Mesenteric fat pad (tissue), 1 donor: ENCODE measurements around the gene C3. TPM values are rescaled to one million over a fixed set of nuclear protein-coding genes. Genes with fewer than 3 reads are reported as not detected.
"Not testable (repeated sequence)": the region's sequence is repeated elsewhere in the genome, so short reads cannot be mapped to it uniquely, and the experiment has no call there.

Experiments
- DNase-seq: peaks from one replicate; pipeline ENCODE4 v3.0.0-alpha.2; 2020; ENCODE audit warnings: low spot score
- total RNA-seq: library from RNA; stranded (reverse); fragmentation: NEBNext Ultra II Directional; extraction: Animal tissue kit (Norgen Biotek cat#: 25700); gene quantifications from one replicate; pipeline ENCODE4 v1.2.1, GENCODE V29; 2021
- donor health status: DM: yes; HTN: yes; CAD: no.

C3 gene
- total RNA-seq, 1 donor from 2014 or later = 1,009 TPM

- DNase-seq = no peak
Measured at GRCh38 chr19:6713773-6714692, 6.4 kb downstream of the C3 start.

- DNase-seq = no peak
Measured at GRCh38 chr19:6712692-6713670, 7.5 kb downstream of the C3 start.

GRCh38 chr19:6712231-6712630 is 8.2 kb downstream of the C3 start:
- no peak for DNase-seq

GRCh38 chr19:6711605-6712004 is 8.8 kb downstream of the C3 start:
- no peak for DNase-seq

GRCh38 chr19:6711078-6711361 is 9.4 kb downstream of the C3 start:
- DNase-seq = no peak

GRCh38 chr19:6710273-6711077 is 10.0 kb downstream of the C3 start:
- no peak for DNase-seq

- no peak for DNase-seq
Measured at GRCh38 chr19:6709549-6709948, 10.9 kb downstream of the C3 start.

GRCh38 chr19:6708913-6709312 is 11.5 kb downstream of the C3 start:
- DNase-seq = not testable (repeated sequence)

- DNase-seq = no peak
Measured at GRCh38 chr19:6708346-6708745, 12.1 kb downstream of the C3 start.

GRCh38 chr19:6707658-6708018 is 12.8 kb downstream of the C3 start:
- no peak for DNase-seq

- DNase-seq = no peak
Measured at GRCh38 chr19:6707011-6707657, 13.3 kb downstream of the C3 start.

GRCh38 chr19:6706633-6706958 is 13.9 kb downstream of the C3 start:
- DNase-seq = no peak

GRCh38 chr19:6705931-6706632 is 14.4 kb downstream of the C3 start:
- DNase-seq = no peak

GRCh38 chr19:6700586-6701316 is 19.7 kb downstream of the C3 start:
- no peak for DNase-seq

- no peak for DNase-seq
Measured at GRCh38 chr19:6699935-6700334, 20.5 kb downstream of the C3 start.

- DNase-seq = no peak
Measured at GRCh38 chr19:6697291-6697690, 23.2 kb downstream of the C3 start.

- DNase-seq = no peak
Measured at GRCh38 chr19:6696239-6696820, 24.1 kb downstream of the C3 start.

- DNase-seq = no peak
Measured at GRCh38 chr19:6694147-6694815, 26.2 kb downstream of the C3 start.

- no peak for DNase-seq
Measured at GRCh38 chr19:6693681-6694080, 26.8 kb downstream of the C3 start.
